Esophagus muscularis mucosa (tissue), 4 donors: Measurements from ENCODE around the gene MYF6. TPM values are rescaled to one million over a fixed set of nuclear protein-coding genes. Genes with fewer than 3 reads are reported as not detected.

Experiments
- DNase-seq: peaks from one replicate; pipeline ENCODE4 v3.0.0-alpha.2; 2017; ENCODE audit errors: extremely low spot score
- H3K27ac ChIP-seq, 4 donors: fragments of 200-600 bp; sonication (generic); replicated peaks in 1 of 4; 1 replicate in 3 of 4; 2 replicates in 1 of 4; pipeline ENCODE4 v1.5.1; 2016 to 2019; ENCODE audit warnings: mild to moderate bottlenecking in 1 of 4
- H3K27me3 ChIP-seq, 4 donors: fragments of 200-600 bp; sonication (generic); one replicate each; pipeline versions ENCODE4 v1.5.1 to v1.6.0; 2016 to 2019
- H3K36me3 ChIP-seq, 4 donors: fragments of 200-600 bp; sonication (generic); one replicate each; pipeline ENCODE4 v1.5.1; 2016 to 2019
- H3K4me1 ChIP-seq, 4 donors: fragments of 200-600 bp; sonication (generic); one replicate each; pipeline ENCODE4 v1.5.1; 2016 to 2019
- H3K4me3 ChIP-seq, 4 donors: fragments of 200-600 bp; sonication (generic); 1 replicate in 2 of 4; 2 replicates in 2 of 4; pipeline ENCODE4 v1.5.1; 2016 to 2019; ENCODE audit warnings: mild to moderate bottlenecking in 4 of 4, moderate library complexity in 1 of 4
- H3K9me3 ChIP-seq, 4 donors: fragments of 200-600 bp; sonication (generic); 1 replicate in 3 of 4; 2 replicates in 1 of 4; pipeline ENCODE4 v1.5.1; 2016 to 2019
- EP300 ChIP-seq: sonication (generic); formaldehyde crosslinking; IDR thresholded peaks from one replicate; pipeline ENCODE4 v1.6.1; 2017; ENCODE audit warnings: antibody characterized with exemption
- POLR2A ChIP-seq: fragments of 450-650 bp; IDR thresholded peaks from one replicate; pipeline ENCODE4 v1.6.1; 2017; ENCODE audit warnings: antibody characterized with exemption, moderate library complexity, mild to moderate bottlenecking, low read depth
- POLR2AphosphoS5 ChIP-seq, 2 donors: sonication (generic); formaldehyde crosslinking; IDR thresholded peaks; one replicate each; pipeline ENCODE4 v1.6.1; 2017; ENCODE audit warnings: antibody characterized with exemption in 2 of 2
- WGBS: methylation state at CpG from one replicate; pipeline ENCODE4 v1.1.5; 2018; 5-methylcytosine and 5-hydroxymethylcytosine counted together
- intact Hi-C: fragments of 100-400 bp; cut with DNase I; formaldehyde crosslinking; loops from one replicate; pipeline ENCODE4 v1.15.1; 2023
- total RNA-seq, 4 donors: library from RNA; depleted of rRNA; stranded (reverse); fragments of >200 nt; gene quantifications; one replicate each; pipeline versions ENCODE4 v1.1.0 to v1.2.1, GENCODE V29; 2016
- TF ChIP-seq, protein P1 (sequence below), 3 experiments: fragments of 200-600 bp in 2 of 3; fragments of 450-650 bp in 1 of 3; sonication (generic) in 2 of 3; IDR thresholded peaks; one replicate each; pipeline ENCODE4 v1.5.1; 2017 to 2019; ENCODE audit warnings: antibody characterized with exemption in 3 of 3, mild to moderate bottlenecking in 2 of 3, moderate library complexity in 1 of 3

The MYF6 gene
- total RNA-seq, 4 donors from 2014 or later: 0.29 TPM; not detected in 3

DNA sequence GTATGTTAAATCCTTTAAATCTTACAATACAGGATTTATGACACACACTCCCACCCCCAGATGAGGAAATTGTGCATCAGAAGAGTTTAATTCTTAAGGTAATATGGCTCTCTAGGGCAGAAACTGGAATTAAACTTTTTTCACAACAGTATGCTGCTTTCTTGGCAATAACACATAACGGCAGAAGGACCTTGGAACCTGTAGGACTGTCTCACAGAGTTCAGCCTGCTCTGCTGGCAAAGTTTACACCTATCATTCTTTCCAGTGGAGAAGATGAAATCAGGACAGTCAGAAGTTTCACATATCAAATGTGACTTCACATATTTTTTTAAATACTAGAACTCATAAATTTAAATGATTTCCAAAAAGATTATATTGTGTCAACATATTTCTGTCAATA is 30.6 kb upstream of the MYF6 start:
- no peak for DNase-seq
- TF ChIP-seq EP300: no peak
- no peak for TF ChIP-seq POLR2A
- TF ChIP-seq POLR2AphosphoS5 (IDR thresholded peaks at IDR 0.05): no peak
- TF ChIP-seq, protein P1, sequence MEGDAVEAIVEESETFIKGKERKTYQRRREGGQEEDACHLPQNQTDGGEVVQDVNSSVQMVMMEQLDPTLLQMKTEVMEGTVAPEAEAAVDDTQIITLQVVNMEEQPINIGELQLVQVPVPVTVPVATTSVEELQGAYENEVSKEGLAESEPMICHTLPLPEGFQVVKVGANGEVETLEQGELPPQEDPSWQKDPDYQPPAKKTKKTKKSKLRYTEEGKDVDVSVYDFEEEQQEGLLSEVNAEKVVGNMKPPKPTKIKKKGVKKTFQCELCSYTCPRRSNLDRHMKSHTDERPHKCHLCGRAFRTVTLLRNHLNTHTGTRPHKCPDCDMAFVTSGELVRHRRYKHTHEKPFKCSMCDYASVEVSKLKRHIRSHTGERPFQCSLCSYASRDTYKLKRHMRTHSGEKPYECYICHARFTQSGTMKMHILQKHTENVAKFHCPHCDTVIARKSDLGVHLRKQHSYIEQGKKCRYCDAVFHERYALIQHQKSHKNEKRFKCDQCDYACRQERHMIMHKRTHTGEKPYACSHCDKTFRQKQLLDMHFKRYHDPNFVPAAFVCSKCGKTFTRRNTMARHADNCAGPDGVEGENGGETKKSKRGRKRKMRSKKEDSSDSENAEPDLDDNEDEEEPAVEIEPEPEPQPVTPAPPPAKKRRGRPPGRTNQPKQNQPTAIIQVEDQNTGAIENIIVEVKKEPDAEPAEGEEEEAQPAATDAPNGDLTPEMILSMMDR (IDR thresholded peaks at IDR 0.05): no peak
- Histone ChIP-seq H3K27ac (no peak overlapping the region), H3K36me3 (no peaks in the 10 kb centered on the region), H3K9me3 (no peaks in the 10 kb centered on the region), H3K4me1 (no peaks in the 10 kb centered on the region), H3K4me3 (no peak overlapping the region), H3K27me3 (no peaks in the 10 kb centered on the region)
- 58% methylated on average over 1 of the region's 1 CpG for WGBS
- intact Hi-C loops: no loop called here

DNA sequence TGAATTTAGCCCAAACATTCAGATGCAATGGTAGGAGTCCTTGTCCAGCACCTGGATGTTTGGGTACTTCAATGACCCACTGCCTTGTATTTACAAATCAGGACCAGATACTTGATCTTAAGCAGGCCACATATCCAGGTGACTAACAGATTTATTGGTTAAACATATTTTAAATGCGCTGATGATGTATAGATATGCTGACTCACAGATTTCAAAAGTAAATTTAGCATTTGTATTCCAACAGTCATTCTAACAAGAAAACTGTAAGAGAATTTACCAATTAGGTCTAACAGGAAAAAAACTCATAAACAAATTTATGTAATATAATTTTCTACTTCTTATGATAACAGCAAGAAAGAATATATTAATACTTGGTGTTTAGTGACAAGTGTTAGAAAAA is 29.4 kb upstream of the MYF6 start:
- TF ChIP-seq POLR2AphosphoS5 (IDR thresholded peaks at IDR 0.05): no peak
- no peak for TF ChIP-seq EP300
- TF ChIP-seq POLR2A: no peak
- TF ChIP-seq, protein P1 (IDR thresholded peaks at IDR 0.05): no peak
- H3K9me3 ChIP-seq: no peaks in the 10 kb centered on the region
- WGBS: 86% methylated on average over 1 of the region's 1 CpG

DNA sequence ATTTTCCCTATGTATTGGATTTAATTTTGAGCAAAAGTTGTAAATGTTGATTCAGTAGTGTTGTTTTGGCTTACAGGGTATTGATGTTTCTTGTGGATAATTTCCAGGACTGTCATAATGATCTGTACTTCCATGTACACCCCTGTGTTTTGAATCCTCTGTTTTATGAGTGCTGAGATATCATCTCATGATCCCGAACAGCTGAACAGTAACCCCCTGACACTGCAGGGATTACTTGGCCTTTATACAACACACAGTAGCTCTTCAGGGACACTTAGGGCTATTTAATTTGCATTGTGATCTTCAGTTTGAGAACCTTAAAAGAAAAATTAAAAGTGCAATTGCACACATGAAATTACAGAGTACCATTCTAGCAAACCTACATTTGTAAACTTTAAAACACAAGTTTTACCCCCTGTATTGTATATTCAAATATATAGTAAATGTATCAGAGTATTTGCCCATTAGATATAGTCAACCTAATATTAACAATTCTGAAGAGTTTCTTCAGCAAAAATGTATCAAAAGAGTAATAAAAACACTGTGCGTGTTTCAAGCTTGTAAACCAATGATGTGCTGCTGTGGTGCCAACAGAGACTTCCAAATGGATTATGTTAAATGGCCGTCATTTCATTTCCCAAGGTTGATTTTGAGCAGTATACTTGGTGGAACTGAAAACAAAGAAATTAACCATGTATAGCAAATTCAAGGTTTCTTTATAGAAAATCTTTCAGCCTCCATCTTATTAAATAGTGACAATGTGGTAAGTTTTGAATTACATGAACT is 27.9 kb upstream of the MYF6 start:
- TF ChIP-seq, protein P1 (IDR thresholded peaks at IDR 0.05): no peak
- TF ChIP-seq POLR2A (no peak), POLR2AphosphoS5 (IDR thresholded peaks at IDR 0.05) (no peak), EP300 (no peak)

More for the DNA sequence above, 29.4 kb upstream of the MYF6 start:
- H3K27ac ChIP-seq: no peak overlapping the region
- intact Hi-C loops: no loop called here
- DNase-seq: no peak
- H3K27me3 ChIP-seq: no peaks in the 10 kb centered on the region
- no peaks in the 10 kb centered on the region for H3K4me1 ChIP-seq
- H3K4me3 ChIP-seq: no peak overlapping the region
- H3K36me3 ChIP-seq: no peaks in the 10 kb centered on the region

DNA sequence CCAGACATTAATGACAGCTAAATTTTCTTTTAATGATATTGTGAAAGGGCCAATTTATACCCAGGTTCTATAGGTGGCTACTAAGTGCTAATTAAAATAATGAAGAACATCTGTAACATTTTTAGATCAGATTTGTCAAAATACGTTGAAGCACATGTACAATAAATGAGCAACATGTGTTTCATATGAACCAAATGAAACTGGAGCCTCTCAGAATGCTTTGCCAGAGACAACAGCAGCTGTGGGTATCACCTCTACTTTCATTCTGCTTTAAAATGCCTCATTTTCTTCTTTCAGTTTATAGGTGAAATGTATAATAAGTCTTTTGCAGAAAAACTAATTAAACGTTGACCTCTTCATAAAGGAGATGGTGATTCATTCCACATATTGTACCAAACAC is 26.1 kb upstream of the MYF6 start:
- intact Hi-C loops: no loop called here
- H3K27me3 ChIP-seq: no peaks in the 10 kb centered on the region
- H3K4me3 ChIP-seq: no peak overlapping the region
- no peak for DNase-seq
- H3K9me3 ChIP-seq: no peaks in the 10 kb centered on the region
- no peaks in the 10 kb centered on the region for H3K36me3 ChIP-seq
- no peak overlapping the region for H3K27ac ChIP-seq
- no peaks in the 10 kb centered on the region for H3K4me1 ChIP-seq
- TF ChIP-seq, protein P1 (IDR thresholded peaks at IDR 0.05): no peak
- no peak for TF ChIP-seq POLR2A
- TF ChIP-seq POLR2AphosphoS5 (IDR thresholded peaks at IDR 0.05): no peak
- no peak for TF ChIP-seq EP300
- WGBS: 73% methylated on average over 2 of the region's 2 CpGs

More for the DNA sequence above, 27.9 kb upstream of the MYF6 start:
- H3K4me3 ChIP-seq: no peak overlapping the region
- no peaks in the 10 kb centered on the region for H3K4me1 ChIP-seq
- H3K36me3 ChIP-seq: no peaks in the 10 kb centered on the region
- no peak for DNase-seq
- 78% methylated on average over 3 of the region's 3 CpGs for WGBS
- no peaks in the 10 kb centered on the region for H3K27me3 ChIP-seq
- H3K27ac ChIP-seq: no peak overlapping the region
- no peaks in the 10 kb centered on the region for H3K9me3 ChIP-seq
- intact Hi-C loops: no loop called here

DNA sequence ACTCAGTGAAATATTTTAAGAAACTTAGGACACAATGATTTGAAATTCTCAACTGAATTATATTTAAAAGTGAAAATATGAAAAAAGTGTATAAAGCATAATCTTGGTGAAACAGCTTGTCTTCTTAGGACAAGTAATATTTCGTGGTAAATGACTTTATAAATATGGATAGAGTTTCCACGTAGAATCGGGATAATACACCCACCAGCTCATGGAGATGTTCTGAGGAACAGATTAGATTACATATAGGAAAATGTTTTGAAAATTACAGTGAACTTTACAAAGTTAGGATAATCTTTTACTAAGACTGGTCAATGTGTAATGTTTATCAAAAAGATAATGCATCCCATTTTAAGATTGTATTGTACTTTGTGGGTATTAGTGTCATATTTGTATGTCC is 25.6 kb upstream of the MYF6 start:
- no peaks in the 10 kb centered on the region for H3K9me3 ChIP-seq
- H3K36me3 ChIP-seq: no peaks in the 10 kb centered on the region
- no peak for DNase-seq
- intact Hi-C loops: no loop called here
- WGBS: 88% methylated on average over 3 of the region's 3 CpGs
- H3K4me3 ChIP-seq: no peak overlapping the region
- TF ChIP-seq POLR2A (no peak), POLR2AphosphoS5 (IDR thresholded peaks at IDR 0.05) (no peak), EP300 (no peak)
- TF ChIP-seq, protein P1 (IDR thresholded peaks at IDR 0.05): no peak
- no peaks in the 10 kb centered on the region for H3K27me3 ChIP-seq
- no peaks in the 10 kb centered on the region for H3K4me1 ChIP-seq
- H3K27ac ChIP-seq: no peak overlapping the region
